OCI-LY7 (cell line): ENCODE results near the gene GAB3.

ENCODE experiments used
- CTCF ChIP-seq: fragments of 200-600 bp; sonication (generic); conservative IDR thresholded peaks from 2 replicates; pipeline ENCODE4 v1.5.1; 2014; ENCODE audit warnings: mild to moderate bottlenecking, antibody characterized with exemption, low read length, moderate library complexity, mixed read lengths
- EZH2phosphoT487 ChIP-seq: fragments of 200-600 bp; sonication (generic); IDR thresholded peaks from 2 replicates; pipeline ENCODE4 v1.6.1; 2018; ENCODE audit warnings: low read depth, borderline replicate concordance, mild to moderate bottlenecking, mixed run types, antibody characterized with exemption, low read length, moderate library complexity, mixed read lengths

- TF ChIP-seq CTCF: no peak
- no peak for TF ChIP-seq EZH2phosphoT487
These were observed 89.0 kb downstream of the GAB3 start for GRCh38 chrX:154661899-154662298.
